Small intestine (tissue), 7 donors: ENCODE measurements around the gene SPATC1L. TPM values are rescaled to one million over a fixed set of nuclear protein-coding genes. Genes with fewer than 3 reads are reported as not detected.

Experiments used
- DNase-seq, 2 donors: peaks; one replicate each; pipeline versions ENCODE4 v3.0.0 to v3.0.0-alpha.2; 2013
- FAIRE-seq: peaks from 2 replicates; lab custom pipeline; 2012; peaks lifted over from hg19 to GRCh38; lab: Jason Lieb, UNC
- H3K27ac ChIP-seq, 3 donors: one replicate each; pipeline ENCODE4 v1.5.1; 2013; ENCODE audit warnings: low read length in 2 of 3, mild to moderate bottlenecking in 2 of 3, control low read depth in 1 of 3, inconsistent platforms in 1 of 3, low read depth in 1 of 3, moderate library complexity in 1 of 3
- H3K27me3 ChIP-seq, 3 donors: one replicate each; pipeline ENCODE4 v1.6.1; 2013; ENCODE audit warnings: low read length in 3 of 3, inconsistent platforms in 1 of 3; ENCODE audit not compliant: control insufficient read depth in 3 of 3, insufficient read depth in 3 of 3
- H3K36me3 ChIP-seq, 3 donors: one replicate each; pipeline ENCODE4 v1.6.1; 2013; ENCODE audit warnings: low read length in 3 of 3, inconsistent platforms in 1 of 3, low read depth in 1 of 3, mild to moderate bottlenecking in 1 of 3, moderate library complexity in 1 of 3; ENCODE audit not compliant: control insufficient read depth in 3 of 3, insufficient read depth in 2 of 3
- H3K4me1 ChIP-seq, 3 donors: one replicate each; pipeline ENCODE4 v1.6.1; 2013; ENCODE audit warnings: low read length in 2 of 3, inconsistent platforms in 1 of 3, low read depth in 1 of 3, mild to moderate bottlenecking in 1 of 3, moderate library complexity in 1 of 3; ENCODE audit not compliant: control insufficient read depth in 3 of 3, insufficient read depth in 2 of 3
- H3K4me3 ChIP-seq, 3 donors: one replicate each; pipeline ENCODE4 v1.5.1; 2013; ENCODE audit warnings: low read length in 3 of 3, control low read depth in 1 of 3, inconsistent platforms in 1 of 3, low read depth in 1 of 3, mild to moderate bottlenecking in 1 of 3, moderate library complexity in 1 of 3
- H3K9me3 ChIP-seq, 2 donors: one replicate each; pipeline ENCODE4 v1.6.1; 2013; ENCODE audit warnings: low read depth in 1 of 2, low read length in 1 of 2; ENCODE audit not compliant: control insufficient read depth in 2 of 2, insufficient read depth in 1 of 2
- WGBS, 3 donors: extraction: QIAGEN DNeasy Blood & Tissue Kit; methylation state at CpG; one replicate each; pipeline ENCODE4 v1.1.7; 2013; 5-methylcytosine and 5-hydroxymethylcytosine counted together
- polyA plus RNA-seq, 4 donors: library from polyadenylated mRNA; stranded (reverse) in 3 of 4; unstranded in 1 of 4; fragments of 200-250 nt in 3 of 4; fragments of 120-200 nt in 1 of 4; gene quantifications; one replicate each; pipeline versions ENCODE4 v1.2.1 to v1.2.3, GENCODE V29; 2013
- donor health status: healthy with polysubstance abuse.
- donor health status: control.
- donor health status: control.
- donor health status: Bipolar disorder and iron deficiency.
- donor health status: healthy.

Gene SPATC1L
- polyA plus RNA-seq, 4 donors: 2.9 to 12.6 (median 8.2) TPM

GRCh38 chr21:46158666-46159300 lies 25.5 kb downstream of the SPATC1L start:
- Histone ChIP-seq H3K9me3 (no peaks in the 10 kb centered on the region), H3K27ac (no peak overlapping the region), H3K36me3 (peaks cover 0 to 3% (median 0%) of the 10 kb centered on the region in 3 donors), H3K4me3 (no peak overlapping the region), H3K27me3 (peaks cover 0 to 3% (median 0%) of the 10 kb centered on the region in 3 donors), H3K4me1 (peaks cover 0 to 15% (median 0%) of the 10 kb centered on the region in 3 donors)
- FAIRE-seq (no peak), DNase-seq (no peak)
- WGBS, 3 donors: 91 to 95% (median 93%) methylated on average over 10 of the region's 10 CpGs

- whole genome bisulfite sequencing, 3 donors: 87 to 89% (median 89%) methylated on average over 15 of the region's 15 CpGs
- DNase-seq (no peak), FAIRE-seq (no peak)
- no peak overlapping the region for H3K4me3 ChIP-seq
- no peaks in the 10 kb centered on the region for H3K9me3 ChIP-seq
- H3K4me1 ChIP-seq: peaks cover 0 to 22% (median 0%) of the 10 kb centered on the region in 3 donors
- peaks cover 0 to 3% (median 0%) of the 10 kb centered on the region in 3 donors for H3K36me3 ChIP-seq
- peaks cover 0 to 3% (median 0%) of the 10 kb centered on the region in 3 donors for H3K27me3 ChIP-seq
- H3K27ac ChIP-seq: no peak overlapping the region
Observed at GRCh38 chr21:46157987-46158451, 26.2 kb downstream of the SPATC1L start.

GRCh38 chr21:46157396-46157986 lies 26.8 kb downstream of the SPATC1L start:
- WGBS, 3 donors: 83 to 91% (median 90%) methylated on average over 12 of the region's 12 CpGs
- no peak for FAIRE-seq
- DNase-seq: no peak
- no peak overlapping the region for H3K27ac ChIP-seq
- no peaks in the 10 kb centered on the region for H3K9me3 ChIP-seq
- peaks cover 0 to 27% (median 0%) of the 10 kb centered on the region in 3 donors for H3K4me1 ChIP-seq
- H3K27me3 ChIP-seq: peaks cover 0 to 3% (median 0%) of the 10 kb centered on the region in 3 donors
- peaks cover 0 to 3% (median 0%) of the 10 kb centered on the region in 3 donors for H3K36me3 ChIP-seq
- no peak overlapping the region for H3K4me3 ChIP-seq

GRCh38 chr21:46156678-46157077 lies 27.6 kb downstream of the SPATC1L start:
- Histone ChIP-seq H3K36me3 (peaks cover 0 to 3% (median 0%) of the 10 kb centered on the region in 3 donors), H3K4me1 (peaks cover 0 to 30% (median 0%) of the 10 kb centered on the region in 3 donors), H3K4me3 (no peak overlapping the region), H3K27ac (no peak overlapping the region), H3K27me3 (no peaks in the 10 kb centered on the region), H3K9me3 (no peaks in the 10 kb centered on the region)
- WGBS, 3 donors: 82 to 88% (median 86%) methylated on average over 10 of the region's 10 CpGs
- DNase-seq (no peak), FAIRE-seq (no peak)

GRCh38 chr21:46156378-46156645 lies 27.9 kb downstream of the SPATC1L start:
- Histone ChIP-seq H3K4me1 (peaks cover 0 to 30% (median 0%) of the 10 kb centered on the region in 3 donors), H3K27ac (peak overlapping the region in 1 of 3 donors; percentile 71), H3K27me3 (no peaks in the 10 kb centered on the region), H3K36me3 (peaks cover 0 to 1% (median 0%) of the 10 kb centered on the region in 3 donors), H3K9me3 (no peaks in the 10 kb centered on the region), H3K4me3 (no peak overlapping the region)
- FAIRE-seq: no peak
- 82 to 84% (median 83%) methylated on average over 7 of the region's 7 CpGs for WGBS, 3 donors
- no peak for DNase-seq

- peak within 1 kb of the TSS in 1 of 3 donors; percentile 71 for H3K27ac ChIP-seq
- no peaks in the 10 kb centered on the region for H3K9me3 ChIP-seq
- no peaks in the 10 kb centered on the region for H3K36me3 ChIP-seq
- DNase-seq (peak in 1 of 2 donors; percentile 77), FAIRE-seq (no peak)
- peak within 1 kb of the TSS in 1 of 3 donors; percentile 42 for H3K4me3 ChIP-seq
- peaks cover 0 to 30% (median 0%) of the 10 kb centered on the region in 3 donors for H3K4me1 ChIP-seq
- 72 to 81% (median 80%) methylated on average over 31 to 34 of the region's 34 CpGs for WGBS, 3 donors
- no peaks in the 10 kb centered on the region for H3K27me3 ChIP-seq
Observed at GRCh38 chr21:46155514-46156377, 28.5 kb downstream of the SPATC1L start, which contains the start of gene FTCD. Gene FTCD, minus strand, starts transcription at chr21:46155579. Its CDS starts 56 bp downstream, at chr21:46155523.

GRCh38 chr21:46154955-46155513 lies 29.2 kb downstream of the SPATC1L start:
- no peak for DNase-seq
- Histone ChIP-seq H3K27ac (peak overlapping the region in 1 of 3 donors; percentile 69), H3K27me3 (no peaks in the 10 kb centered on the region), H3K4me1 (peaks cover 0 to 30% (median 0%) of the 10 kb centered on the region in 3 donors), H3K9me3 (no peaks in the 10 kb centered on the region), H3K36me3 (no peaks in the 10 kb centered on the region), H3K4me3 (peak overlapping the region in 1 of 3 donors; percentile 42)
- 76 to 84% (median 78%) methylated on average over 15 to 16 of the region's 16 CpGs for WGBS, 3 donors
- FAIRE-seq: no peak
